Liver (tissue), 9 donors: ENCODE measurements around the gene CTNNAL1. TPM values are rescaled to one million over a fixed set of nuclear protein-coding genes. Genes with fewer than 3 reads are reported as not detected.

Experiments
- DNase-seq: peaks from one replicate; pipeline ENCODE4 v3.0.0-alpha.2; 2017; ENCODE audit warnings: low spot score
- H3K27ac ChIP-seq, 2 donors: one replicate each; pipeline ENCODE4 v1.7.0; 2013; ENCODE audit warnings: inconsistent platforms in 2 of 2, low read length in 2 of 2, control low read depth in 1 of 2, low read depth in 1 of 2, mild to moderate bottlenecking in 1 of 2
- H3K27me3 ChIP-seq, 4 donors: one replicate each; pipeline versions ENCODE4 v1.6.1 to v1.7.0; 2013; ENCODE audit warnings: low read length in 3 of 4, inconsistent platforms in 1 of 4, mild to moderate bottlenecking in 1 of 4, moderate library complexity in 1 of 4; ENCODE audit not compliant: control insufficient read depth in 4 of 4, insufficient read depth in 4 of 4
- H3K36me3 ChIP-seq, 4 donors: one replicate each; pipeline versions ENCODE4 v1.6.1 to v1.7.0; 2013; ENCODE audit warnings: low read length in 3 of 4, mild to moderate bottlenecking in 3 of 4, low read depth in 1 of 4, moderate library complexity in 1 of 4; ENCODE audit not compliant: control insufficient read depth in 4 of 4, insufficient read depth in 3 of 4
- H3K4me1 ChIP-seq, 4 donors: one replicate each; pipeline versions ENCODE4 v1.6.1 to v1.7.0; 2013; ENCODE audit warnings: low read length in 3 of 4, mild to moderate bottlenecking in 3 of 4, moderate library complexity in 1 of 4; ENCODE audit not compliant: control insufficient read depth in 4 of 4, insufficient read depth in 4 of 4
- H3K4me3 ChIP-seq, 3 donors: one replicate each; pipeline versions ENCODE4 v1.6.1 to v1.7.0; 2013; ENCODE audit warnings: low read length in 3 of 3, control low read depth in 1 of 3, low read depth in 1 of 3, mild to moderate bottlenecking in 1 of 3
- H3K9ac ChIP-seq, 2 donors: one replicate each; pipeline ENCODE4 v1.7.0; 2013; ENCODE audit warnings: low read length in 2 of 2, mild to moderate bottlenecking in 2 of 2, moderate library complexity in 2 of 2, control low read depth in 1 of 2, low read depth in 1 of 2
- H3K9me3 ChIP-seq, 4 donors: one replicate each; pipeline versions ENCODE4 v1.6.1 to v1.7.0; 2013; ENCODE audit warnings: low read length in 3 of 4; ENCODE audit not compliant: control insufficient read depth in 4 of 4
- CTCF ChIP-seq: fragments of 150-350 bp; IDR thresholded peaks from 2 replicates; pipeline ENCODE4 v1.5.1; 2017; ENCODE audit warnings: improper control_type of control experiment, low read depth, low read length; ENCODE audit not compliant: missing input control
- FOXA1 ChIP-seq: IDR thresholded peaks from 2 replicates; pipeline ENCODE4 v1.6.1; 2016; ENCODE audit warnings: antibody characterized with exemption
- FOXA2 ChIP-seq: IDR thresholded peaks from 2 replicates; pipeline ENCODE4 v1.6.1; 2016; ENCODE audit warnings: antibody characterized with exemption
- GABPA ChIP-seq, 2 donors: IDR thresholded peaks in 1 of 2; conservative IDR thresholded peaks in 1 of 2; 2 replicates each; pipeline ENCODE4 v1.6.1; 2016; ENCODE audit warnings: antibody characterized with exemption in 2 of 2, mild to moderate bottlenecking in 1 of 2, moderate library complexity in 1 of 2
- HNF4A ChIP-seq, 2 donors: conservative IDR thresholded peaks; 2 replicates each; pipeline ENCODE4 v1.6.1; 2016; ENCODE audit warnings: antibody characterized with exemption in 2 of 2, mild to moderate bottlenecking in 2 of 2
- HNF4G ChIP-seq: IDR thresholded peaks from 2 replicates; pipeline ENCODE4 v1.6.1; 2016; ENCODE audit warnings: antibody characterized with exemption
- MAX ChIP-seq: IDR thresholded peaks from 2 replicates; pipeline ENCODE4 v1.6.1; 2016; ENCODE audit warnings: antibody characterized with exemption
- NR2F2 ChIP-seq: IDR thresholded peaks from 2 replicates; pipeline ENCODE4 v1.6.1; 2016; ENCODE audit warnings: antibody characterized with exemption
- RAD21 ChIP-seq, 2 donors: IDR thresholded peaks; 2 replicates each; pipeline ENCODE4 v1.6.1; 2016; ENCODE audit warnings: antibody characterized with exemption in 2 of 2, mild to moderate bottlenecking in 2 of 2
- REST ChIP-seq: IDR thresholded peaks from 2 replicates; pipeline ENCODE4 v1.6.1; 2016; ENCODE audit warnings: antibody characterized with exemption, mild to moderate bottlenecking
- RXRA ChIP-seq, 2 donors: IDR thresholded peaks; 2 replicates each; pipeline ENCODE4 v1.6.1; 2017 to 2018; ENCODE audit warnings: antibody characterized with exemption in 2 of 2, mild to moderate bottlenecking in 1 of 2
- SP1 ChIP-seq: IDR thresholded peaks from 2 replicates; pipeline ENCODE4 v1.6.1; 2018; ENCODE audit warnings: antibody characterized with exemption, mild to moderate bottlenecking
- TAF1 ChIP-seq: conservative IDR thresholded peaks from 2 replicates; pipeline ENCODE4 v1.6.1; 2016; ENCODE audit warnings: antibody characterized with exemption, mild to moderate bottlenecking
- ZBTB33 ChIP-seq: IDR thresholded peaks from 2 replicates; pipeline ENCODE4 v1.6.1; 2016; ENCODE audit warnings: antibody characterized with exemption
- WGBS: extraction: QIAGEN DNeasy Blood & Tissue Kit; methylation state at CpG from one replicate; pipeline ENCODE4 v1.1.7; 2013; 5-methylcytosine and 5-hydroxymethylcytosine counted together
- polyA plus RNA-seq, 2 donors: library from polyadenylated mRNA; stranded (reverse) in 1 of 2; unstranded in 1 of 2; fragments of 200-250 nt in 1 of 2; fragments of >200 nt in 1 of 2; fragmentation: Nextera tagmentation in 1 of 2; extraction: Ambion mirVana in 1 of 2; gene quantifications; one replicate each; pipeline versions ENCODE4 v1.2.1 to v1.2.3, GENCODE V29; 2013 to 2015
- total RNA-seq, 2 donors: library from RNA; depleted of rRNA; stranded (reverse); fragments of >200 nt; gene quantifications; one replicate each; pipeline ENCODE4 v1.2.3, GENCODE V29; 2014
- donor health status: healthy.
- donor health status: healthy.
- donor health status: healthy.
- donor health status: healthy.
- donor health status: healthy.

CTNNAL1 gene
- total and polyA plus RNA-seq, 4 donors = 10.5 to 31.5 (median 18.6) TPM

GRCh38 chr9:109020581-109021511 is 7.5 kb upstream of the CTNNAL1 start (continued):
- TF ChIP-seq REST (no peak), ZBTB33 (no peak)

- Histone ChIP-seq H3K36me3 (peaks cover 0 to 6% (median 0%) of the 10 kb centered on the region in 4 donors), H3K4me3 (no peak overlapping the region), H3K9me3 (no peaks in the 10 kb centered on the region), H3K27me3 (no peaks in the 10 kb centered on the region), H3K9ac (no peak overlapping the region), H3K27ac (no peak overlapping the region), H3K4me1 (peaks cover 2 to 14% (median 5%) of the 10 kb centered on the region in 4 donors)
- no peak for DNase-seq
- no peak for TF ChIP-seq HNF4A (conservative IDR thresholded peaks at IDR 0.05)
- no peak for TF ChIP-seq GABPA (IDR thresholded peaks at IDR 0.05 in 1 of 2, conservative IDR thresholded peaks at IDR 0.05 in 1 of 2)
- no peak for TF ChIP-seq RAD21 (IDR thresholded peaks at IDR 0.05)
- TF ChIP-seq MAX = no peak
- no peak for TF ChIP-seq TAF1
- no peak for TF ChIP-seq NR2F2
- WGBS = 83% methylated on average over 3 of the region's 3 CpGs
Measured at GRCh38 chr9:109020113-109020512, 6.8 kb upstream of the CTNNAL1 start.

GRCh38 chr9:109019420-109019819 is 6.1 kb upstream of the CTNNAL1 start:
- DNase-seq = no peak
- Histone ChIP-seq H3K9ac (no peak overlapping the region), H3K36me3 (peaks cover 0 to 6% (median 0%) of the 10 kb centered on the region in 4 donors), H3K27ac (no peak overlapping the region), H3K4me1 (peaks cover 2 to 14% (median 5%) of the 10 kb centered on the region in 4 donors), H3K9me3 (no peaks in the 10 kb centered on the region), H3K4me3 (no peak overlapping the region), H3K27me3 (no peaks in the 10 kb centered on the region)
- 87% methylated on average over 3 of the region's 3 CpGs for WGBS
- TF ChIP-seq REST (no peak), NR2F2 (no peak), SP1 (no peak), TAF1 (no peak), MAX (no peak), FOXA1 (no peak), FOXA2 (no peak), HNF4G (no peak), ZBTB33 (no peak), CTCF (no peak), RXRA (IDR thresholded peaks at IDR 0.05) (no peak), RAD21 (IDR thresholded peaks at IDR 0.05) (no peak)
